ENCODE measurements around the gene ATL2. TPM values are rescaled to one million over a fixed set of nuclear protein-coding genes. Genes with fewer than 3 reads are reported as not detected.
A peak's percentile ranks its signal among the peaks of the same experiment; 100 is the strongest.
"Not testable (repeated sequence)": the region's sequence is repeated elsewhere in the genome, so short reads cannot be mapped to it uniquely, and the experiment has no call there.

The ATL2 gene
- polyA plus RNA-seq, 4 donors: 44.9 to 68.7 (median 64.8) TPM

DNA sequence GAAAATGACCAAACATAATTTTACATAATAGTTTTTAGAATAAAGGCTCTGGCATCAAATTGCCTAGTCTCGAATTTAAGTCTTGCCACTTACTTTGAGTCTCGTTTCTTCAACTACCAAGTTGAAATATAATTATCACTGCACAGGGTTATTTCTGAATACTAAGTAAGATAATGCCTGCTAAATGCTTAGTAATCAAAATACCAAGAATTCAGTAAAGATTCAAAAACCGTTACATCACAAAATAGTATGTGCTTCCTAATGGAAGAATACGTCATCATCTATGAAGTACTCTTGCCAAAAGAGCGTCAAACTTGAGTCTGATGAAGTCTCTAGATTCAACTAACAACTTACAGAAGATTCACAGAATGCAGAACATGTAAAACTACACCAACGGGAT, 40.5 kb downstream of the ATL2 start:
- no peak for DNase-seq (ENCODE audit: low read depth in 4 of 4, low spot score in 3 of 4)

DNA sequence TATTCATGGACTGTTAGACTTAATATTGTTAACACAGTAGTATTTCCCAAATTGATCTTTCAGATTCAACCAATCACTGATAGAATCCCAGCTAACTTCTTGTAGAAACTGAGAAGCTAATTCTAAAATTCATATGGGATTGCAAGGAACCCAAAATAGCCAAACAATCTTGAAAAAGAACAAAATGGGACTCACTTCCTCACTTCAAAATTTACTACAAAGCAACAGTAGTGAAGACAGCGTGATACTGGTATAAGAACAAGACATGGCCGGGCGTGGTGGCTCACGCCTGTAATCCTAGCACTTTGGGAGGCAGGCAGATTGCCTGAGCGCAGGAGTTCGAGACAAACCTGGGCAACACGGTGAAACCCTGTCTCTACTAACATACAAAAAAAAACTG, 46.3 kb downstream of the ATL2 start:
- DNase-seq (ENCODE audit: low read depth in 4 of 4, low spot score in 3 of 4): no peak

DNA sequence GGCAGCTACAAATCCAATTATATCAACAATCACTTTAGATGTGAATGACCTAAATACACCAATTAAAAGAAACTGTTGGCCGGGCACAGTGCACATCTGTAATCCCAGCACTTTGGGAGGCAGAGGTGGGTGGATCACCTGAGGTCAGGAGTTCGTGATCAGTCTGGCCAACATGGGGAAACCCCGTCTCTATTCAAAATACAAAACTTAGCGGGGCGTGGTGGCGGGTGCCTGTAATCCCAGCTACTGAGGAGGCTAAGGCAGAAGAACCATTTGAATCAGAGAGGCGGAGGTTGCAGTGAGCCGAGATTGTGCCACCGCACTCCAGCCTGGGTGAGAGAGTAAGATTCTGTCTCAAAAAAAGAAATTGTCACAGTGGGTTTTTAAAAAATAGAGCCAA, 49.5 kb downstream of the ATL2 start:
- DNase-seq (ENCODE audit: low read depth in 4 of 4, low spot score in 3 of 4): no peak

DNA sequence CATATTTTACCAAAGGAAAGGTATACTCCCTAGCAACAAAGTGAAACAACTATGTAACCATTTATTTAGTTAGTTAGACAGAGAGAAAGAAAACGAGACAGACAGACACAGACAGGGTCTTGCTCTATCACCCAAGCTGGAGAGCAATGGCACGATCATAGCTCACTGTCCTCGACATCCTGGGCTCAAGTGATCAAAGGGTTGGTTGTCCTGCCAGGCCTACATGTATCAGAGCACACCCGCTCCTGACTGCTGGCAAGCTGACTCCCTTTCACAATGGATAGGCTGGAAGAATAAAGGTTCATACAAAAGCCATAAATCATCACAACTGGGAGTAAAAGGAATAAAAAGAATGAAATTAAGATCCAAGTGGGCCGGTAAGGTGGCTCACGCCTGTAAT, 53.5 kb downstream of the ATL2 start:
- DNase-seq (ENCODE audit: low read depth in 4 of 4, low spot score in 3 of 4): no peak

DNA sequence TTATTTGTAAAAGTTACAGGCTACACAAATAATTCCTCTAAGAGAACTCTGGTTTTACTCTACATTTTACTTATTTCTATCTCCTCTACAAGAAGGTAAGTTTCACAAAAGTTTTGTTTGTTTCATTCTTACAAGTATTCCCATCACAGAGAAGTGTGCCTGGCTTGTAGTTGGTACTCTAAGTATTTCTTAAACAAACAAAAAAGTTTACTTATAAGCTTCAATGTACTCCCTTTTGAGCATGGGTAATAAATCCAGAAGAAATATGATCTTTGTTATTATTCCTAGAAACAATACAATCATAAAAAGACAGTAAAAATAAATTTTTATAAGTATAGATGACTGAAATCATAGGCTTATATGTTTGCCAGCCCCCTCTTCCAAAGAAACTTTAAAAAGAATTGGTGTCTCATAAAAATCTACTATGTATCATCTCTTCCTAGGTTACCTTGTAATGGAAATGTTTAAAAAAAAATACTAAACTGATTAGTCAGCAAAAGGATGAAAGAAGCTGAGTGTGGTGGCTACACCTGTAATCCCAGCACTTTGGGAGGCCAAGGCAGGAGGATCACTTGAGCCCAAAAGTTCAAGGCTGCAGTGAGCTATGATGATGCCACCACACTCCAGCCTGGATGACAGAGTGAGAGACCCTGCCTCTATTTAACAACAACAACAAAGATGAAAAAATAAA, 54.7 kb downstream of the ATL2 start:
- no peak for DNase-seq (ENCODE audit: low read depth in 4 of 4, low spot score in 3 of 4)

DNA sequence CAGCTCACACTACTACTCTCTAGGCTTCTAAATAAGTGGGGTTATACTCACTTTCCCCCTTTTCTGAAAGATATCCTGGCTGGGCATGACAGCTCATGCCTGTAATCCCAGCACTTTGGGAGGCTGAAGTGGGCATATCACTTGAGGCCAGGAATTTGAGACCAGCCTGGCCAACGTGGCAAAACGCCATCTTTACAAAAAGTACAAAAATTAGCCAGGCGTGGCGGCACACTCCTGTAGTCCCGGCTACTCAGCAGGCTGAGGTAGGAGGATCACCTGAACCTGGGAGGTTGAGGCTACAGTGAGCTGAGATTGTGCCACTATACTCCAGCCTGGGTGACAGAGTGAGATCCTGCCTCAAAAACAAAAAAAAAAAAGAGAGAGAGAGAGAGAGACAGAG, 57.8 kb downstream of the ATL2 start:
- DNase-seq (ENCODE audit: low read depth in 4 of 4, low spot score in 3 of 4): not testable (repeated sequence)

DNA sequence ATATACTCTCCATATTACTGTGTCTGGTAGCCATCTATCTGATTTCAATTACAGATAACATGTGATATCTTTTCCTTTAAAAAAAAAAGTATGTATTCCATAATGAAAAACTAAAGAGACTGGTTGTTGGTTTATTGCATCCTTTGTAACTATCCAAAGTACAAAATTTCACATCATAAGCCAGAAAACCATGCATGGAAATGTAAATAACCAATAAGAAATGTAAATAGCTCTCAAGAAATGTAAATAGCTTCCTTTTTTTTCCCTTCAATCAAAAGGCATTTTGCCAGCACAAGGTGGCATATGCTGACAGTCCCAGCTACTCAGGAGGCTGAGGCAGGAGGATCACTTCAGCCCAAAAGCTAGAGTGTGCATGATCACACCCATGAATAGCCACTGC, 59.3 kb downstream of the ATL2 start:
- no peak for DNase-seq (ENCODE audit: low read depth in 4 of 4, low spot score in 3 of 4)

DNA sequence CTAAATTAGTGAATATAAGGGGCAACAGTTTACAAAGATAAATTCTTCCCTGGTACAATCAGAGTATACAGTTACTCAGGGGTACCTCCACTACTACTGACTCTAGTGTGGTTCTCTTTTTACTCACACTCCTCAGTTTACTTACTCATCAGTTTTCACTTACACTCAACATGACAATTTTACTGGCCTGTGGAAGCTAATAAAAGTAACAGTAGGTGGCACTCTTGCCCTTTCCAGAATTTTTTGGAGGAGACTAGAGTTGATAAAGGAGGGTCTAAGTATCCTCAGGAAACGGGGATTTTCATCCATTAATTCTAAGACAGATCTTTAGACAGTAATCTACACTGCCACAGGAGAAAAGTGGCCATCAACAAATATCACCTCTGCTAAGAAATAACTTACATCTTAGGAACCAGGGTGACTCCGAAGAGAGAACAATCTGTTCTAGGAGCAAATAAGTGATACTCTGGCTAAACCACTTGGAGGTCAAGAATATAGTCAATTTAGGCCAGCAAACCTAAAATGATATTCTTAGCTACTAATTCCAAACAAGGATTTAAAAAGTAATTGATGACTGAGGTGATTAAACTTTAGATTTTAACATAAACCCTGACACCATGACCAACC, 61.3 kb downstream of the ATL2 start:
- DNase-seq (ENCODE audit: low read depth in 4 of 4, low spot score in 3 of 4): peak; percentile 20 to 43 (median 34)

DNA sequence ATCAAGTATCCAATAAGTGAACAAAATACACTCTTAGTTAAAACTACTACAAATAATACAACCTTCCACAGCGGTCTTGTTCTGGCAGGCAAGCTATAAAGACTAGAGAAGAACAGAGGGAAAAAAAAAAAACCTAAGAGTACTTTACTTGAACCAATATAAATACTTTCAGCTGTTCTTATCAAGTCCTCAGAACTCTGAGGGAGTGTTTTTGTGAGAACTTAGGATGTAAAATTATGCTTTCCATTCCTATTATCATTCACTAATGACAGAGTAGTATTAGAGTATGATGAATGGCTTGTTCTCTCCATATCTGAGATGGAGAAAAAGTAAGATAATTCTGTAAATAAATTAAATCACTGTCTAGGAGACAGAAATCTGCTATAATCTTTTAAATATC, 68.3 kb downstream of the ATL2 start:
- DNase-seq (ENCODE audit: low read depth in 4 of 4, low spot score in 3 of 4): no peak

DNA sequence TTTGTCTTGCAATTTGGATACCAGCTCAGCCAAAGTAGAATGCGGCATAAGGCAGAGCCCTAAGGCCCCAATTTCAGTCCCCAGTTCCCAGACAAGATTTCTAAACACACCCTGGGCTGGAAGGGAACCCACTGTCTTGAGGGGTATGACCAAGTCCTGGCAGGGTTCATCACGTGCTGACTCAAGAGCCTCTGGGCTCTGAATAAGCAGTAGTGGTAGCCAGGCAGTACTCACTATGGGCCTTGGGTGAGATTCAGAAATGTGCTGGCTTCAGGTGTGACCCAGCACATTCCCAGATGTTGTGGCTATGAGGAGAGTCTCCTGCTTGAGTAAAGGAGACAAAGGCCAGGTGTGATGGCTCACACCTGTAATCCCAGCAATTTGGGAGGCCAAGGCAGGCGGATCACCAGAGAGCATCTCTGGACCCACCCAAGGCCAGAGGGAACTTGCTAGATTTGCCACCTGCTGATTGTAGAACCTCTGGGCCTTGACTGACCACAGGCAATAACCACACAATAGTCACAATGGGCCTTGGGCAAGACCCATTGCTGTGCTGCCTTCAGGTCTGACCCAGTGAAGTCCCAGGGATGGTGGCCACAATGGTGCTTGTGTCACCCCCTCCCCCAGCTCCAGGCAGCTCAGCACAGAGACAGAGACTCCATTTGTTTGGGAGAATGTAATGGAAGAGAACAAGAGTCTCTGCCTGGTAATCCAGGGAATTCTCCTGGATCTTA, 74.9 kb downstream of the ATL2 start:
- DNase-seq (ENCODE audit: low read depth in 4 of 4, low spot score in 3 of 4): no peak

DNA sequence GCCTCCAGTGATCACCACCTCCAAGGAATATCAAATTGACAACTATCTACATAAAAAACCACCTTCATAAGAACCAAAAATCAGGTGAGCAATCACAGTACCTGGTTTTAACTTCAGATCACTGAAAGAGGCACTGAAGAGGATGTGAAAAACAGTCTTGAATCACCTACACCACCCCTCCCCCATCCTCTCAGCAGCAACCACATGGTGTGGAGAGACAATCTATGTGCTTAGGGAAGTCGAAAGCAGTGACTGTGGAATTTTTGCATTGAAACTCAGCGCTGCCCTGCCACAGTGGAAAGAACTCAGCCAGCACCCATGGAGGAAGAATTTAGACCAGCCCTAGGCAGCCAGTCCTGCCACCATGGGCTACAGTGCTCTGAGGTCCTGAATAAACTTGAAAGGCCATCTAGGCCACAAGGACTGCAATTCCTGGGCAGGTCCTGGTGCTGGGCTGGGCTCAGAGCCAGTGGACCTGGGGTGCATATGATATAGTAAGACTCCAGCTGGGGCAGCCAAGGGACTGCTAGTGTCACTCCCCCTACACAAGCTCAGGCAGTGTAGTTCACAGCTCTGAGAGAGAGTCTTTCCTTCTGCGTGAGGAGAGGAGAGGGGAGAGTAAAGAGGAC, 75.6 kb downstream of the ATL2 start:
- DNase-seq (ENCODE audit: low read depth in 4 of 4, low spot score in 3 of 4): no peak

DNA sequence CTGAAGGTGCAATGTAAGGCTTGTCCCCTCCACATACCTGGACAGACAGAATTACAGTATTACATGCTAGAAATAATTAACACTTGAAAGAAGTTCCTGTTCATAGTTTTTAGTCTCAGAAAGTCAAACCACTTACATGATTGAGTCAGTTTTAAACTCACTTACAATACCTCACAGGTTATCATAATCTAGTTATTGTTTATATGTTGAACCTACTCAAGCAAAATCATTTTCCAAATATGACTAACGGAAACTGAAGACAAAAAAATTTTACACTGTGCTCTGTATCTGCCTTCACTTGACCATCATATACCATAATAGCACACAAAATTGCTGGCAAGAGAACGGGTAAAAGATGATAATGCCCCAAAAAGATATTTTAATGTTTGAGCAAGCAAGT, 78.5 kb downstream of the ATL2 start:
- no peak for DNase-seq (ENCODE audit: low read depth in 4 of 4, low spot score in 3 of 4)

DNA sequence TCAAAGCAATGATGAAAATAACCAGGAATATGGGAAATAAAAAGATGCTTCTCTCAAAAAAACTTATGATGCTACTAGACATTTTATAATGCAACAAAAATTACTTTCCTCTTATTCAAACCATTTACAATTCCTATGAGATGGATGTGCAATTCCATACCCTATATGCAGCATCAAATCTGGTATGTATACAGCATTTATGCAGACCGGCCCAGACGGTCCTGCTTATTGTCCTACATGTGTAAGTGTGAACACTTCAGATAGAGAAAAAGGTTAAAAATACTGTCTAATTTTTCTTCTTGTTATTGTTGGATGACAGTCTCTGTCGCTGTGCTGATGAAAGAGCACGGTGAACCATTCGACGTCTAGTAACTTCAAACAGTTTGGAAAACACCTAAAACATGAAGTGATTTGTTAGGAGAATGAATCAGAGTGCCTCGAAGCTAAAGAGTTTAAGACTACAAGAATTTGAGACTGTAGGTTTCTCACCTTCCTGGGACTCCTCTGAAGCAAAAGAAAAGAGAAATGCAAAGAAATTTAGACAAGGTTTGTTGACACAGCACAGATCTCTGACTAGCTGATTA, 80.8 kb downstream of the ATL2 start:
- no peak for DNase-seq (ENCODE audit: low read depth in 4 of 4, low spot score in 3 of 4)

DNA sequence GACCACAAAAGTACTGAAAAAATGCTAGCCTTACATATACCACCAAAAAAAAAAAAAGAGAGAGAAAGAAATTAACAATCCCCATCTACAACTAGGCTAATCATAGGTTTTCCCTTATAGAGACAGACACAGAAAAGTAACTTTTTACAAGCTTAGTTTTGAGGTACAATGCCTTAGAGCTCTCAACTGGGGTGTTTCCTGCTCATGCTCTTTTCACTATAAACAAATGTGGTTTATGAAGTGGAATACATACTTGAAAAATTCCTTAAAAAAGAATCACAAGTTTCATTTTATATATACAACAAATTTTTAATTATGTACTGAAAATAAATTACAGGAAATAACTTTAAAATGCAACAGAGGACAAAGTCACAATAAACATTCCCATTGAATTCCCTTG, 82.5 kb downstream of the ATL2 start:
- no peak for DNase-seq (ENCODE audit: low read depth in 4 of 4, low spot score in 3 of 4)

DNA sequence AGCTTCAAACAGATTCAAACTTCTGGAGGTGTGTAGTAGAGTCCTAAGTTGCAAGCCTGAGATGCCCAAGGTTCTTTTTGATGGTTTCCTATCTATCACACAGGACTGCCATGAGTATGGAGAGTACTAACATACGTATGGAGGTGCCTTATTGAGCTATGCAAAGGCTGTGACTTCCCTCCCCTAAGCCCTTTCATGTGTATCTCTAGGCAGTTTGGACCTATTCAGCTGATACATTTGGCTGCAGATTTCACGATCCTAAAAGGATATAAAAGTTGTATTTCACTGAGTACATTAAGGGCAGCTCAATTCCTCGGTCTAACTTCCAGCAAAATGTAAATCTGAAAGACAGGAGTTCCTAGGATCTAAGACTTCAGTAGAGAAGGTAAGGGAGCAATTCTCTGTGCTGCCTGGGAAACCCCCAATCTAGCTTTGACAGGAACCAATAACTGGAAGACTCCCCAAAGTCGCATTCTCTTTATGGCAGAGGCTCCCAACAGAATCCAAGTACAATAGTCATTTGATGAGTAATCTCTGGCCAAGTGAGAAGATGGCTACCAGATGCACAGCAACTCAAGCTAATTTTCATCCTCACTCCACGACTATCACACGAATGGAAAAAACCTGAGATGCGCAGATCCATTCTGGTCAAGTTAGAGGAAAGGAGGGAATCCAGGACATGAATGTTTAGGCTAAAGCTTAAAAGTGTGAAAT, 83.8 kb downstream of the ATL2 start:
- no peak for DNase-seq (ENCODE audit: low read depth in 4 of 4, low spot score in 3 of 4)

DNA sequence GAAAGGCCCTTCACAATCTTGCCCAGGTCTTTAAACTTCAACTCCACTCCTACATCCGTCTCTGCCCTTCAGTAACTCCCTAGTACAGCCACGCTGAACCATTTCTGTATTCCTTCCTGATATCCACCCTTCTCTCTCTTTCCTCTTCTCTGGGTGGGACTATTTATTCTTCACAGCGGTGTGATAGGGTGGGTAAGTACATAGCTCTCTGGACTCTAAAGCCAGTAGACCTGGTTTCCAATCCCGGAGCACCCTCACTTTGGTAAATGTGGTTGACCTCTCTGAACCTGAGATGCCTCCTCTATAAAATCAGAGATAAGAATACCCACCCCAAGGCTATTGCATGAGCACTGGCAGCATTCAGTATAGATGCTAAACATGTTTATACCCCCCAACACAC, 86.7 kb downstream of the ATL2 start:
- no peak for DNase-seq (ENCODE audit: low read depth in 4 of 4, low spot score in 3 of 4)

DNA sequence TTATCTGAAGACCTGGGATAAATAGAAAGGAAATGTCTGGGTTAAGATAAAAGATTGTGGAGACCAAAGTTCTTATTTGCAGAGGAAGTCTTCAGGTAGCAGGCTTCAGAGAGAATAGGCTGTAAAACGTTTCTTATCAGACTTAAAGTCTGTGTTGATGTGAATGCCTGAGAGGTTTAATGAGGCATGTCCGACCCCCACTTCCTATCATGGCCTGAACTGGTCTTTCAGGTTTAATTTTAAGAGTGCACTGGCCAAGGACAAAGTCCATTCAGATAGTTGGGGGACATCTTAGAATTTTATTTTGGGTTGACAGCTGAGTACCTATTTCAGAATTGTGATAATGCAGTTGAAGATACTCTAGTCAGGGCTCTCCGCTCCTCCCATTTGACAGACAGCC, 92.1 kb downstream of the ATL2 start:
- DNase-seq (ENCODE audit: low read depth in 4 of 4, low spot score in 3 of 4): no peak

DNA sequence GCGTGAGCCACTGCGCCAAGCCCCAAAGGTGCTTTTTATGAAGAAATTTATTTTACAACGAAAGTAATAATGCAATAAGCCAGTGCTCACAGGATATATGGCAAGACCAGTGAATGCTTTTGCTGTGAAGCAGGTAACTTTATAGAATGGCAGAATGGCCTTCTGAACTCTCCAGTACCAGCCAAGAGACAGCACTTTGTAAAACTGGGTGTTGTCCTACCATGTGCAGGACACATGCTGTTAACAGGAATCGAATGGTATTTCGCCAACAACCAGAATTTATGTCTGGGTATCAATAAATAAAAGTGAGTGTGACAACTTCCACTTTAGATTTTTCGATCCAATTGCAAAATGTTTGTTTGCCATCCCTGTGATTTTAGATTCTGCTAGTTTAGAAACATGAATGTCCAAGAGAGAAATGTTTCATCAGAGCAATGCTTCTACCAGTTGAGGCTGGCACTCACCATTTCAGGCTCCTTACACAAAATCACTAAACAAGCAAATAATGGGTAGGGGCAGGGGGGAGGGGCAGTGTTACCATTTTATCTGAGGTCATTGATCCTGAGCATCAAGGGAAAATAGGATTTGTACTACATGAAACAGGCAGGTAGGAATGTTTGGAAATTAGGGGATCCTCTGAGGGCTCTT, 95.9 kb downstream of the ATL2 start:
- DNase-seq (ENCODE audit: low read depth in 4 of 4, low spot score in 3 of 4): no peak

DNA sequence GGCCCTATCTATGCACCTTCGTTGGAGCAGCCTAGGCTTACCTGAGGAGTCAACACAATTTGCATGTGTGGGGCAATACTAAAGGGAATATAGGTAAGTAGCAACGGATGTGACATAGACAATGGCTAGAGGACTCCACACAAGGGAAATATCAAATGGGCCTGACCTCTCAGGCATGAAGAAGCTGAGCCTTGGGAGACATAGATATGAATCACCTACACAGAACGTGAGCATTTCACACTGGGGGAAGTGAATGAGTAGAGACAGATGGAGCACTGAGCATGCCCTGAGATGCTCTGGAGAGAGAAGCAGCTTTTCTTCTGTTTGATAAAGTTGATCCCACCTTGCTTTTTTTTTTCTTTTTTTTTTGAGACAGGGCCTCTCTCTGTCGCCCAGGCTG, 97.9 kb downstream of the ATL2 start:
- no peak for DNase-seq (ENCODE audit: low read depth in 4 of 4, low spot score in 3 of 4)

DNA sequence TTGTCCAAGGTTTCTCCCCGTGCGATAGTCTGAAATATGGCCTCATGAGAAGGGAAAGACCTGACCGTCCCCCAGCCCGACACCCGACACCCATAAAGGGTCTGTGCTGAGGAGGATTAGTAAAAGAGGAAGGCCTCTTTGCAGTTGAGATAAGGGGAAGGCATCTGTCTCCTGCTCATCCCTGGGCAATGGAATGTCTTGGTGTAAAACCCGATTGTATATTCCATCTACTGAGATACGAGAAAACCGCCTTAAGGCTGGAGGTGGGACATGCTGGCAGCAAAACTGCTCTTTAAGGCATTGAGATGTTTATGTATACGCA, 99.0 kb downstream of the ATL2 start:
- DNase-seq (ENCODE audit: low read depth in 4 of 4, low spot score in 3 of 4): not testable (repeated sequence)

Data from left renal pelvis (tissue), 4 donors.